ENCODE data around the gene CACNA2D4.

CACNA2D4 gene

GRCh38 chr12:1869145-1869544, 49.3 kb downstream of the CACNA2D4 start:
- no peak for DNase-seq

GRCh38 chr12:1865284-1865866, 53.1 kb downstream of the CACNA2D4 start:
- no peak for DNase-seq

- DNase-seq = no peak
These were observed 53.6 kb downstream of the CACNA2D4 start for GRCh38 chr12:1864867-1865266.

- DNase-seq = no peak
These were observed 54.0 kb downstream of the CACNA2D4 start for GRCh38 chr12:1864456-1864855.

GRCh38 chr12:1863823-1864222, 54.6 kb downstream of the CACNA2D4 start:
- DNase-seq = no peak

- no peak for DNase-seq
These were observed 55.5 kb downstream of the CACNA2D4 start for GRCh38 chr12:1862973-1863372.

GRCh38 chr12:1859643-1860042, 58.8 kb downstream of the CACNA2D4 start:
- DNase-seq = no peak

- DNase-seq = no peak
These were observed 60.0 kb downstream of the CACNA2D4 start for GRCh38 chr12:1858456-1858855.

- DNase-seq = no peak
These were observed 60.6 kb downstream of the CACNA2D4 start for GRCh38 chr12:1857821-1858220.

- DNase-seq = no peak
These were observed 61.4 kb downstream of the CACNA2D4 start for GRCh38 chr12:1857086-1857485.

- no peak for DNase-seq
These were observed 63.2 kb downstream of the CACNA2D4 start for GRCh38 chr12:1855241-1855640.

GRCh38 chr12:1853716-1854115, 64.7 kb downstream of the CACNA2D4 start:
- DNase-seq = no peak

GRCh38 chr12:1852076-1852475, 66.4 kb downstream of the CACNA2D4 start:
- DNase-seq = no peak

- DNase-seq = no peak
These were observed 67.2 kb downstream of the CACNA2D4 start for GRCh38 chr12:1851151-1851701.

GRCh38 chr12:1848745-1849144, 69.7 kb downstream of the CACNA2D4 start:
- no peak for DNase-seq

- DNase-seq = no peak
These were observed 70.3 kb downstream of the CACNA2D4 start for GRCh38 chr12:1848146-1848545.

- no peak for DNase-seq
These were observed 71.0 kb downstream of the CACNA2D4 start for GRCh38 chr12:1847411-1847810.

- no peak for DNase-seq
These were observed 71.7 kb downstream of the CACNA2D4 start for GRCh38 chr12:1846421-1847405.

- DNase-seq = no peak
These were observed 72.6 kb downstream of the CACNA2D4 start for GRCh38 chr12:1845886-1846285.

GRCh38 chr12:1845427-1845826, 73.0 kb downstream of the CACNA2D4 start:
- no peak for DNase-seq

GRCh38 chr12:1844661-1845409, 73.6 kb downstream of the CACNA2D4 start:
- no peak for DNase-seq

GRCh38 chr12:1844223-1844622, 74.2 kb downstream of the CACNA2D4 start:
- DNase-seq = no peak

GRCh38 chr12:1843641-1844005, 74.8 kb downstream of the CACNA2D4 start:
- DNase-seq = no peak

Data from stimulated activated naive CD4-positive, alpha-beta T cell (primary cell).